Mucosa of rectum (tissue), 2 donors: Measurements from ENCODE around the gene UBA1.
"Not testable (repeated sequence)": the region's sequence is repeated elsewhere in the genome, so short reads cannot be mapped to it uniquely, and the experiment has no call there.

Experiments
- H3K27ac ChIP-seq, 2 donors: one replicate each; pipeline ENCODE4 v1.7.0; 2013; ENCODE audit warnings: inconsistent platforms in 2 of 2, low read depth in 2 of 2, low read length in 2 of 2
- H3K27me3 ChIP-seq, 2 donors: one replicate each; pipeline ENCODE4 v1.7.0; 2013; ENCODE audit warnings: low read length in 2 of 2; ENCODE audit not compliant: control insufficient read depth in 2 of 2, insufficient read depth in 2 of 2
- H3K36me3 ChIP-seq, 2 donors: one replicate each; pipeline ENCODE4 v1.7.0; 2013; ENCODE audit warnings: low read length in 2 of 2; ENCODE audit not compliant: control insufficient read depth in 2 of 2, insufficient read depth in 2 of 2
- H3K4me1 ChIP-seq, 2 donors: one replicate each; pipeline ENCODE4 v1.7.0; 2013; ENCODE audit warnings: low read length in 2 of 2, mild to moderate bottlenecking in 1 of 2; ENCODE audit not compliant: control insufficient read depth in 2 of 2, insufficient read depth in 2 of 2
- H3K4me3 ChIP-seq, 2 donors: one replicate each; pipeline ENCODE4 v1.7.0; 2013; ENCODE audit warnings: low read length in 2 of 2
- H3K9ac ChIP-seq, 2 donors: one replicate each; pipeline ENCODE4 v1.7.0; 2013; ENCODE audit warnings: low read length in 2 of 2, low read depth in 1 of 2, mild to moderate bottlenecking in 1 of 2
- H3K9me3 ChIP-seq, 2 donors: one replicate each; pipeline ENCODE4 v1.7.0; 2013; ENCODE audit warnings: low read length in 2 of 2; ENCODE audit not compliant: control insufficient read depth in 2 of 2
- donor health status: healthy.
- donor health status: Normal muscosa, but diverticular disease.

Gene UBA1

GRCh38 chrX:47248576-47248975 is 54.9 kb downstream of the UBA1 start:
- H3K4me3 ChIP-seq: no peak overlapping the region
- peaks cover 6 to 13% of the 10 kb centered on the region in 2 donors for H3K36me3 ChIP-seq
- no peak overlapping the region for H3K9ac ChIP-seq
- no peaks in the 10 kb centered on the region for H3K4me1 ChIP-seq
- H3K27me3 ChIP-seq: no peaks in the 10 kb centered on the region
- H3K9me3 ChIP-seq: no peaks in the 10 kb centered on the region
- no peak overlapping the region for H3K27ac ChIP-seq

GRCh38 chrX:47250017-47250347 is 56.4 kb downstream of the UBA1 start:
- no peaks in the 10 kb centered on the region for H3K27me3 ChIP-seq

GRCh38 chrX:47257620-47258019 is 64.0 kb downstream of the UBA1 start:
- not testable (repeated sequence) for H3K4me1 ChIP-seq, H3K27ac ChIP-seq, H3K9me3 ChIP-seq, H3K9ac ChIP-seq, H3K36me3 ChIP-seq, H3K4me3 ChIP-seq
- peaks cover 3 to 11% of the 10 kb centered on the region in 2 donors for H3K27me3 ChIP-seq

More at GRCh38 chrX:47250017-47250347, 56.4 kb downstream of the UBA1 start:
- Histone ChIP-seq H3K9ac (no peak overlapping the region), H3K4me3 (no peak overlapping the region), H3K4me1 (no peaks in the 10 kb centered on the region), H3K27ac (no peak overlapping the region), H3K36me3 (peaks cover 0 to 6% of the 10 kb centered on the region in 2 donors), H3K9me3 (peaks cover 0 to 2% of the 10 kb centered on the region in 2 donors)
